H1 (cell line): ENCODE results near the gene AKAP12.

ENCODE experiments used
- CTBP2 ChIP-seq: IDR thresholded peaks from 2 replicates; pipeline ENCODE4 v1.7.0; 2011; ENCODE audit warnings: borderline replicate concordance, mild to moderate bottlenecking, moderate library complexity, mixed read lengths, low read length; ENCODE audit not compliant: insufficient read depth, insufficient read length
- EZH2 ChIP-seq: fragments of 200-600 bp; sonication (generic); IDR thresholded peaks from 2 replicates; pipeline ENCODE4 v1.7.1; 2012; ENCODE audit warnings: low read depth, mild to moderate bottlenecking, moderate library complexity, low read length, inconsistent platforms; ENCODE audit not compliant: severe bottlenecking
- GABPA ChIP-seq: IDR thresholded peaks from 2 replicates; pipeline ENCODE4 v1.6.1; 2011; ENCODE audit warnings: mild to moderate bottlenecking, low read length, moderate library complexity, borderline replicate concordance; ENCODE audit not compliant: insufficient read depth
- POLR2A ChIP-seq, 2 experiments: IDR thresholded peaks; 1 replicate in 1 of 2; 2 replicates in 1 of 2; pipeline ENCODE4 v1.6.1; 2011; ENCODE audit warnings: low read depth in 2 of 2, low read length in 2 of 2, mild to moderate bottlenecking in 2 of 2; ENCODE audit errors: control extremely low read depth in 1 of 2
- SP1 ChIP-seq: IDR thresholded peaks from 2 replicates; pipeline ENCODE4 v1.6.1; 2011; ENCODE audit warnings: low read depth, low read length
- SRF ChIP-seq: IDR thresholded peaks from 2 replicates; pipeline ENCODE4 v1.6.1; 2011; ENCODE audit warnings: mild to moderate bottlenecking, low read depth, low read length, moderate library complexity
- TF ChIP-seq, protein P1 (sequence below): IDR thresholded peaks from 2 replicates; pipeline ENCODE4 v1.6.1; 2011; ENCODE audit warnings: low read length, improper control_type of control experiment
- TF ChIP-seq, protein P2 (sequence below), 3 experiments: IDR thresholded peaks; 1 replicate in 2 of 3; 2 replicates in 1 of 3; pipeline versions ENCODE4 v1.5.1 to v1.6.1; 2011; ENCODE audit warnings: low read length in 3 of 3, mild to moderate bottlenecking in 3 of 3, inconsistent platforms in 2 of 3, low read depth in 1 of 3, moderate library complexity in 1 of 3; ENCODE audit not compliant: insufficient read depth in 1 of 3; ENCODE audit errors: control extremely low read depth in 1 of 3
- TF ChIP-seq, protein P3 (sequence below): IDR thresholded peaks from 2 replicates; pipeline ENCODE4 v1.6.1; 2011; ENCODE audit warnings: low read depth, mild to moderate bottlenecking, low read length; ENCODE audit not compliant: insufficient read depth

DNA sequence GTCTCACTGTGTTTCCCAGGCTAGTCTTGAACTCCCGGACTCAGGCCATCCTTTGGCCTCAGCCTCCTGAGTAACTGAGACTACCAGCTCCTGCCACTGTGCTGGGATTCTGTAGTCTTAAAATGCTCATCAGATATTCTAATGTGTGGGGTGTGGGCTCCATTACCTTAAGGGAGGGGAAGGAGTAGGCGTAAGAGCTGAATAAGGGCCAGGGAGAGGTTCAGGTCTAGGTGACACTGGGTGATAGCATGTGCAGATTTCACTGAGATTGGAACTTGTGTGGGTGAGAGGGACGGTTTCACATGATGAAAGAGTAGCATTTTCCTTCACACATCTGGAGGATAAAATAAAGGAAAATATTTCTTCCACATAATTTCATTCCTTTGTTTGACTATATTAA, 8.5 kb downstream of the AKAP12 start:
- TF ChIP-seq, protein P1, sequence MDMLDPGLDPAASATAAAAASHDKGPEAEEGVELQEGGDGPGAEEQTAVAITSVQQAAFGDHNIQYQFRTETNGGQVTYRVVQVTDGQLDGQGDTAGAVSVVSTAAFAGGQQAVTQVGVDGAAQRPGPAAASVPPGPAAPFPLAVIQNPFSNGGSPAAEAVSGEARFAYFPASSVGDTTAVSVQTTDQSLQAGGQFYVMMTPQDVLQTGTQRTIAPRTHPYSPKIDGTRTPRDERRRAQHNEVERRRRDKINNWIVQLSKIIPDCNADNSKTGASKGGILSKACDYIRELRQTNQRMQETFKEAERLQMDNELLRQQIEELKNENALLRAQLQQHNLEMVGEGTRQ, result no peak
- TF ChIP-seq SP1 (no peak), GABPA (no peak), CTBP2 (no peak), EZH2 (no peak), POLR2A (IDR thresholded peaks at IDR 0.05; ENCODE audit: control extremely low read depth in 1 of 2, low read depth in 2 of 2, low read length in 2 of 2) (no peak), SRF (no peak)
- TF ChIP-seq, protein P2, sequence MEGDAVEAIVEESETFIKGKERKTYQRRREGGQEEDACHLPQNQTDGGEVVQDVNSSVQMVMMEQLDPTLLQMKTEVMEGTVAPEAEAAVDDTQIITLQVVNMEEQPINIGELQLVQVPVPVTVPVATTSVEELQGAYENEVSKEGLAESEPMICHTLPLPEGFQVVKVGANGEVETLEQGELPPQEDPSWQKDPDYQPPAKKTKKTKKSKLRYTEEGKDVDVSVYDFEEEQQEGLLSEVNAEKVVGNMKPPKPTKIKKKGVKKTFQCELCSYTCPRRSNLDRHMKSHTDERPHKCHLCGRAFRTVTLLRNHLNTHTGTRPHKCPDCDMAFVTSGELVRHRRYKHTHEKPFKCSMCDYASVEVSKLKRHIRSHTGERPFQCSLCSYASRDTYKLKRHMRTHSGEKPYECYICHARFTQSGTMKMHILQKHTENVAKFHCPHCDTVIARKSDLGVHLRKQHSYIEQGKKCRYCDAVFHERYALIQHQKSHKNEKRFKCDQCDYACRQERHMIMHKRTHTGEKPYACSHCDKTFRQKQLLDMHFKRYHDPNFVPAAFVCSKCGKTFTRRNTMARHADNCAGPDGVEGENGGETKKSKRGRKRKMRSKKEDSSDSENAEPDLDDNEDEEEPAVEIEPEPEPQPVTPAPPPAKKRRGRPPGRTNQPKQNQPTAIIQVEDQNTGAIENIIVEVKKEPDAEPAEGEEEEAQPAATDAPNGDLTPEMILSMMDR (IDR thresholded peaks at IDR 0.05; ENCODE audit: control extremely low read depth in 1 of 3, insufficient read depth in 1 of 3, low read depth in 1 of 3, low read length in 3 of 3), result no peak
- TF ChIP-seq, protein P3, sequence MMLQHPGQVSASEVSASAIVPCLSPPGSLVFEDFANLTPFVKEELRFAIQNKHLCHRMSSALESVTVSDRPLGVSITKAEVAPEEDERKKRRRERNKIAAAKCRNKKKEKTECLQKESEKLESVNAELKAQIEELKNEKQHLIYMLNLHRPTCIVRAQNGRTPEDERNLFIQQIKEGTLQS, result no peak
